Measurements from ENCODE around the gene PTPRM. TPM values are rescaled to one million over a fixed set of nuclear protein-coding genes. Genes with fewer than 3 reads are reported as not detected.

The PTPRM gene
- 10 to 100 TPM; 12.3 to 15.9 TPM for total RNA-seq
- long read RNA-seq, partial matches to known transcripts: 3 of 4 reads
- long read RNA-seq, other reads (novel, unspliced or antisense): 1 of 4 reads

GRCh38 chr18:7566567-7567473 is at the start of gene PTPRM:
TSS of gene PTPRM (plus strand) at chr18:7567316. CDS start at chr18:7567819, 503 bp downstream.
- ATAC-seq: peak; percentile 93

GRCh38 chr18:7517852-7518251 is 49.3 kb upstream of the PTPRM start:
- intact Hi-C loops (cut with DNase I, micrococcal nuclease): no loop called here
- DNase-seq (no peak), ATAC-seq (no peak)

More at GRCh38 chr18:7566567-7567473, at the start of gene PTPRM:
- DNase-seq: peak; percentile 65 to 74
- intact Hi-C loops (cut with DNase I, micrococcal nuclease): loop anchor here in 1 of 2 donors (5.0 kb wide), 1 partner anchor 295 kb away; no protein-coding TSS in a partner anchor

GRCh38 chr18:7520200-7520785 is 46.8 kb upstream of the PTPRM start:
- ATAC-seq (no peak), DNase-seq (no peak)
- intact Hi-C loops (cut with DNase I, micrococcal nuclease): no loop called here

- ATAC-seq (no peak), DNase-seq (no peak)
- intact Hi-C loops (cut with DNase I, micrococcal nuclease): no loop called here
Measured at GRCh38 chr18:7521226-7521856, 45.8 kb upstream of the PTPRM start.

- no peak for ATAC-seq
- intact Hi-C loops (cut with DNase I, micrococcal nuclease): no loop called here
- DNase-seq: no peak
Measured at GRCh38 chr18:7523772-7524171, 43.3 kb upstream of the PTPRM start.

GRCh38 chr18:7524786-7525185 is 42.3 kb upstream of the PTPRM start:
- ATAC-seq (no peak), DNase-seq (no peak)
- intact Hi-C loops (cut with DNase I, micrococcal nuclease): no loop called here

- intact Hi-C loops (cut with DNase I, micrococcal nuclease): no loop called here
- ATAC-seq: no peak
- no peak for DNase-seq
Measured at GRCh38 chr18:7532942-7533341, 34.2 kb upstream of the PTPRM start.

- intact Hi-C loops (cut with DNase I, micrococcal nuclease): no loop called here
- DNase-seq: no peak
- ATAC-seq: no peak
Measured at GRCh38 chr18:7535436-7536205, 31.5 kb upstream of the PTPRM start.

GRCh38 chr18:7537145-7537544 is 30.0 kb upstream of the PTPRM start:
- ATAC-seq (no peak), DNase-seq (no peak)
- intact Hi-C loops (cut with DNase I, micrococcal nuclease): no loop called here

- ATAC-seq (no peak), DNase-seq (no peak)
- intact Hi-C loops (cut with DNase I, micrococcal nuclease): no loop called here
Measured at GRCh38 chr18:7541835-7542234, 25.3 kb upstream of the PTPRM start.

GRCh38 chr18:7544686-7545085 is 22.4 kb upstream of the PTPRM start:
- DNase-seq (no peak), ATAC-seq (no peak)
- intact Hi-C loops (cut with DNase I, micrococcal nuclease): no loop called here

- no peak for ATAC-seq
- intact Hi-C loops (cut with DNase I, micrococcal nuclease): no loop called here
- no peak for DNase-seq
Measured at GRCh38 chr18:7545734-7546133, 21.4 kb upstream of the PTPRM start.

GRCh38 chr18:7548221-7548620 is 18.9 kb upstream of the PTPRM start:
- no peak for ATAC-seq
- intact Hi-C loops (cut with DNase I, micrococcal nuclease): no loop called here
- DNase-seq: no peak

GRCh38 chr18:7548721-7549120 is 18.4 kb upstream of the PTPRM start:
- intact Hi-C loops (cut with DNase I, micrococcal nuclease): no loop called here
- DNase-seq: no peak
- no peak for ATAC-seq

- ATAC-seq (no peak), DNase-seq (no peak)
- intact Hi-C loops (cut with DNase I, micrococcal nuclease): no loop called here
Measured at GRCh38 chr18:7557973-7558372, 9.1 kb upstream of the PTPRM start.

GRCh38 chr18:7558769-7559168 is 8.3 kb upstream of the PTPRM start:
- ATAC-seq (no peak), DNase-seq (no peak)
- intact Hi-C loops (cut with DNase I, micrococcal nuclease): no loop called here

- no peak for DNase-seq
- no peak for ATAC-seq
- intact Hi-C loops (cut with DNase I, micrococcal nuclease): no loop called here
Measured at GRCh38 chr18:7559709-7560319, 7.3 kb upstream of the PTPRM start.

- intact Hi-C loops (cut with DNase I, micrococcal nuclease): no loop called here
- no peak for DNase-seq
- ATAC-seq: no peak
Measured at GRCh38 chr18:7561909-7562460, 5.1 kb upstream of the PTPRM start.
